ENCODE data around the gene PTPRK. TPM values are rescaled to one million over a fixed set of nuclear protein-coding genes. Genes with fewer than 3 reads are reported as not detected.

The PTPRK gene
- total and polyA plus RNA-seq, 2 of the 13 experiments (the other 11 are each of a cell fraction or from before 2014, with no cell fraction given), result 43.6 to 98.3 TPM

DNA sequence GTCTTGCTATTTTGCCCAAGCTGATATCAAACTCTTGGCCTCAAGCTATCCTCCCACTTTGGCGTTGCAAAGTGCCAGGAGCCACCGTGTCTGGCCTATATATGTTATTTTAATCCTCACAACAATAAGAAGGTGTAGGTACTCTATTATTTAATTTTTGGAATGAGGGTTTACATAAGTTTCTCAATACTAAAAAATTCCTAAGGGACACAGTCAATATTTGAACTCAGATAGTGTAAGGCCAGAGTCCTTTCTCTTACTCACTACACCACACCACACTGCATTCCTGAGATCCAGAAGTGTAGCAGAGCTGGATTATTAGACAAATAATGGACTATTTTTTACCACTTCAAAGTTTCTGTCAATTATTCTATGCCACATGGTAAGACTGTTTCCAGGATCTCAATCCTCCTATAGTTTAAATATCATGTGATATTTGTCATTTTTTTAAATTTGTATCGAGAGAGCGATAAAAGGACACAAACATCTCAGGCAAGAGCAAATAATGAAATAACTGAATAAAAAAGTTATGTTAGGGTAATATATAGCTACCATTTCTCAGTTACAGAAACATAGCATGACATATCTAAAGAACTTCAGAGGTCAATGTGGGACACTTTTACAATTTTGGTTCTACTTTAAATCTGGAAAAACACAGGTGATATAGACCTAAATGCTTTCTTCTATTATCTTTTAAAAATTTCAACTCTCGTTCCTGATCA is 457.4 kb downstream of the PTPRK start (continued):
- TF ChIP-seq, protein P1, sequence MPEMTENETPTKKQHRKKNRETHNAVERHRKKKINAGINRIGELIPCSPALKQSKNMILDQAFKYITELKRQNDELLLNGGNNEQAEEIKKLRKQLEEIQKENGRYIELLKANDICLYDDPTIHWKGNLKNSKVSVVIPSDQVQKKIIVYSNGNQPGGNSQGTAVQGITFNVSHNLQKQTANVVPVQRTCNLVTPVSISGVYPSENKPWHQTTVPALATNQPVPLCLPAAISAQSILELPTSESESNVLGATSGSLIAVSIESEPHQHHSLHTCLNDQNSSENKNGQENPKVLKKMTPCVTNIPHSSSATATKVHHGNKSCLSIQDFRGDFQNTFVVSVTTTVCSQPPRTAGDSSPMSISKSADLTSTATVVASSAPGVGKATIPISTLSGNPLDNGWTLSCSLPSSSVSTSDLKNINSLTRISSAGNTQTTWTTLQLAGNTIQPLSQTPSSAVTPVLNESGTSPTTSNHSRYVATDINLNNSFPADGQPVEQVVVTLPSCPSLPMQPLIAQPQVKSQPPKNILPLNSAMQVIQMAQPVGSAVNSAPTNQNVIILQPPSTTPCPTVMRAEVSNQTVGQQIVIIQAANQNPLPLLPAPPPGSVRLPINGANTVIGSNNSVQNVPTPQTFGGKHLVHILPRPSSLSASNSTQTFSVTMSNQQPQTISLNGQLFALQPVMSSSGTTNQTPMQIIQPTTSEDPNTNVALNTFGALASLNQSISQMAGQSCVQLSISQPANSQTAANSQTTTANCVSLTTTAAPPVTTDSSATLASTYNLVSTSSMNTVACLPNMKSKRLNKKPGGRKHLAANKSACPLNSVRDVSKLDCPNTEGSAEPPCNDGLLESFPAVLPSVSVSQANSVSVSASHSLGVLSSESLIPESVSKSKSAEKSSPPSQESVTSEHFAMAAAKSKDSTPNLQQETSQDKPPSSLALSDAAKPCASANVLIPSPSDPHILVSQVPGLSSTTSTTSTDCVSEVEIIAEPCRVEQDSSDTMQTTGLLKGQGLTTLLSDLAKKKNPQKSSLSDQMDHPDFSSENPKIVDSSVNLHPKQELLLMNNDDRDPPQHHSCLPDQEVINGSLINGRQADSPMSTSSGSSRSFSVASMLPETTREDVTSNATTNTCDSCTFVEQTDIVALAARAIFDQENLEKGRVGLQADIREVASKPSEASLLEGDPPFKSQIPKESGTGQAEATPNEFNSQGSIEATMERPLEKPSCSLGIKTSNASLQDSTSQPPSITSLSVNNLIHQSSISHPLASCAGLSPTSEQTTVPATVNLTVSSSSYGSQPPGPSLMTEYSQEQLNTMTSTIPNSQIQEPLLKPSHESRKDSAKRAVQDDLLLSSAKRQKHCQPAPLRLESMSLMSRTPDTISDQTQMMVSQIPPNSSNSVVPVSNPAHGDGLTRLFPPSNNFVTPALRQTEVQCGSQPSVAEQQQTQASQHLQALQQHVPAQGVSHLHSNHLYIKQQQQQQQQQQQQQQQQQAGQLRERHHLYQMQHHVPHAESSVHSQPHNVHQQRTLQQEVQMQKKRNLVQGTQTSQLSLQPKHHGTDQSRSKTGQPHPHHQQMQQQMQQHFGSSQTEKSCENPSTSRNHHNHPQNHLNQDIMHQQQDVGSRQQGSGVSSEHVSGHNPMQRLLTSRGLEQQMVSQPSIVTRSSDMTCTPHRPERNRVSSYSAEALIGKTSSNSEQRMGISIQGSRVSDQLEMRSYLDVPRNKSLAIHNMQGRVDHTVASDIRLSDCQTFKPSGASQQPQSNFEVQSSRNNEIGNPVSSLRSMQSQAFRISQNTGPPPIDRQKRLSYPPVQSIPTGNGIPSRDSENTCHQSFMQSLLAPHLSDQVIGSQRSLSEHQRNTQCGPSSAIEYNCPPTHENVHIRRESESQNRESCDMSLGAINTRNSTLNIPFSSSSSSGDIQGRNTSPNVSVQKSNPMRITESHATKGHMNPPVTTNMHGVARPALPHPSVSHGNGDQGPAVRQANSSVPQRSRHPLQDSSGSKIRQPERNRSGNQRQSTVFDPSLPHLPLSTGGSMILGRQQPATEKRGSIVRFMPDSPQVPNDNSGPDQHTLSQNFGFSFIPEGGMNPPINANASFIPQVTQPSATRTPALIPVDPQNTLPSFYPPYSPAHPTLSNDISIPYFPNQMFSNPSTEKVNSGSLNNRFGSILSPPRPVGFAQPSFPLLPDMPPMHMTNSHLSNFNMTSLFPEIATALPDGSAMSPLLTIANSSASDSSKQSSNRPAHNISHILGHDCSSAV (CRISPR knock-in tag; IDR thresholded peaks at IDR 0.05; ENCODE audit: borderline replicate concordance), result no peak
- TF ChIP-seq HNRNPK (IDR thresholded peaks at IDR 0.05; ENCODE audit: low read depth, low read length, poor library complexity, severe bottlenecking) (no peak), ASH2L (IDR thresholded peaks at IDR 0.05; ENCODE audit: insufficient read length, low read depth, low read length) (peak; percentile 86), KLF9 (CRISPR knock-in tag; IDR thresholded peaks at IDR 0.05; ENCODE audit: low read depth) (no peak), ZNF788 (CRISPR knock-in tag; IDR thresholded peaks at IDR 0.05; ENCODE audit: borderline replicate concordance) (no peak), MAFK (conservative IDR thresholded peaks at IDR 0.05 in 1 of 2, IDR thresholded peaks at IDR 0.05 in 1 of 2; ENCODE audit: low read length in 2 of 2) (no peak), RNF2 (conservative IDR thresholded peaks at IDR 0.05; ENCODE audit: low read depth) (no peak), ZNF879 (CRISPR knock-in tag; IDR thresholded peaks at IDR 0.05) (no peak), RFX5 (IDR thresholded peaks at IDR 0.05; ENCODE audit: low read depth, low read length) (no peak), MAZ (IDR thresholded peaks at IDR 0.05; ENCODE audit: borderline replicate concordance, low read depth, low read length) (peak; percentile 99), MAZ (CRISPR knock-in tag; IDR thresholded peaks at IDR 0.05; ENCODE audit: low read depth) (0 out of 2 replicates have a peak, but pooled peaks have one; percentile 38), SPEN (CRISPR knock-in tag; IDR thresholded peaks at IDR 0.05; ENCODE audit: low read depth) (no peak), ZNF878 (CRISPR knock-in tag; IDR thresholded peaks at IDR 0.05) (peak; percentile 62; the same call in 1 of the 2 replicates), HOXA3 (CRISPR knock-in tag; IDR thresholded peaks at IDR 0.05) (peak; percentile 17; the same call in 1 of the 2 replicates), ZNF121 (CRISPR knock-in tag; IDR thresholded peaks at IDR 0.05) (0 out of 2 replicates have a peak, but pooled peaks have one; percentile 22), XBP1 (CRISPR knock-in tag; IDR thresholded peaks at IDR 0.05) (no peak), ELF1 (CRISPR knock-in tag; IDR thresholded peaks at IDR 0.05) (0 out of 2 replicates have a peak, but pooled peaks have one; percentile 13)
- TF ChIP-seq, protein P2, sequence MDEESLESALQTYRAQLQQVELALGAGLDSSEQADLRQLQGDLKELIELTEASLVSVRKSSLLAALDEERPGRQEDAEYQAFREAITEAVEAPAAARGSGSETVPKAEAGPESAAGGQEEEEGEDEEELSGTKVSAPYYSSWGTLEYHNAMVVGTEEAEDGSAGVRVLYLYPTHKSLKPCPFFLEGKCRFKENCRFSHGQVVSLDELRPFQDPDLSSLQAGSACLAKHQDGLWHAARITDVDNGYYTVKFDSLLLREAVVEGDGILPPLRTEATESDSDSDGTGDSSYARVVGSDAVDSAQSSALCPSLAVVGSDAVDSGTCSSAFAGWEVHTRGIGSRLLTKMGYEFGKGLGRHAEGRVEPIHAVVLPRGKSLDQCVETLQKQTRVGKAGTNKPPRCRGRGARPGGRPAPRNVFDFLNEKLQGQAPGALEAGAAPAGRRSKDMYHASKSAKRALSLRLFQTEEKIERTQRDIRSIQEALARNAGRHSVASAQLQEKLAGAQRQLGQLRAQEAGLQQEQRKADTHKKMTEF (CRISPR knock-in tag; IDR thresholded peaks at IDR 0.05), result peak; percentile 95
- TF ChIP-seq, protein P3, sequence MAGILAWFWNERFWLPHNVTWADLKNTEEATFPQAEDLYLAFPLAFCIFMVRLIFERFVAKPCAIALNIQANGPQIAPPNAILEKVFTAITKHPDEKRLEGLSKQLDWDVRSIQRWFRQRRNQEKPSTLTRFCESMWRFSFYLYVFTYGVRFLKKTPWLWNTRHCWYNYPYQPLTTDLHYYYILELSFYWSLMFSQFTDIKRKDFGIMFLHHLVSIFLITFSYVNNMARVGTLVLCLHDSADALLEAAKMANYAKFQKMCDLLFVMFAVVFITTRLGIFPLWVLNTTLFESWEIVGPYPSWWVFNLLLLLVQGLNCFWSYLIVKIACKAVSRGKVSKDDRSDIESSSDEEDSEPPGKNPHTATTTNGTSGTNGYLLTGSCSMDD (CRISPR knock-in tag; IDR thresholded peaks at IDR 0.05), result no peak

All from HepG2 (cell line).